Neural crest cell (in vitro differentiated cells): Measurements from ENCODE around the gene METRN. TPM values are rescaled to one million over a fixed set of nuclear protein-coding genes. Genes with fewer than 3 reads are reported as not detected.

Experiments used
- DNase-seq: peaks from one replicate; pipeline ENCODE4 v3.0.0; 2021; ENCODE audit warnings: low read depth, mixed read lengths, low spot score
- H3K27ac Mint-ChIP-seq: one replicate; pipeline ENCODE4 v1.8.0; 2021; ENCODE audit warnings: mild to moderate bottlenecking, mixed read lengths; ENCODE audit not compliant: unreplicated experiment
- H3K27me3 Mint-ChIP-seq: 2 replicates; pipeline ENCODE4 v1.8.0; 2021; ENCODE audit warnings: low read depth, mild to moderate bottlenecking, mixed read lengths
- H3K36me3 Mint-ChIP-seq: 2 replicates; pipeline ENCODE4 v1.8.0; 2021; ENCODE audit warnings: low read depth, mild to moderate bottlenecking, mixed read lengths
- H3K4me1 Mint-ChIP-seq: 2 replicates; pipeline ENCODE4 v1.8.0; 2021; ENCODE audit warnings: mixed read lengths
- H3K4me3 Mint-ChIP-seq: one replicate; pipeline ENCODE4 v1.8.0; 2021; ENCODE audit warnings: mild to moderate bottlenecking, mixed read lengths
- H3K9me3 Mint-ChIP-seq: 2 replicates; pipeline ENCODE4 v1.8.0; 2021; ENCODE audit warnings: mixed read lengths
- CTCF ChIP-seq: fragments of 200-600 bp; sonication (generic); conservative IDR thresholded peaks from 2 replicates; pipeline ENCODE4 v1.5.0; 2021; ENCODE audit warnings: antibody characterized with exemption, mild to moderate bottlenecking
- total RNA-seq: library from RNA; stranded (reverse); gene quantifications from 2 replicates; pipeline ENCODE4 v1.2.1, GENCODE V29; 2021

METRN gene
- total RNA-seq, 1 donor from 2014 or later, result 224 TPM

- no peak for DNase-seq
- Mint-ChIP-seq H3K9me3 (no peaks in the 10 kb centered on the region), H3K27me3 (peaks cover 78% of the 10 kb centered on the region), H3K36me3 (no peaks in the 10 kb centered on the region), H3K4me1 (peaks cover 17% of the 10 kb centered on the region), H3K4me3 (no peak overlapping the region), H3K27ac (no peak overlapping the region)
- TF ChIP-seq CTCF, result no peak
These were observed 21.6 kb upstream of the METRN start for GRCh38 chr16:693364-693763.

GRCh38 chr16:693766-694165, 21.2 kb upstream of the METRN start:
- no peak for TF ChIP-seq CTCF
- H3K4me1 Mint-ChIP-seq, result peaks cover 17% of the 10 kb centered on the region
- peaks cover 82% of the 10 kb centered on the region for H3K27me3 Mint-ChIP-seq
- DNase-seq, result no peak
- H3K9me3 Mint-ChIP-seq, result no peaks in the 10 kb centered on the region
- H3K4me3 Mint-ChIP-seq, result no peak overlapping the region
- no peak overlapping the region for H3K27ac Mint-ChIP-seq
- H3K36me3 Mint-ChIP-seq, result no peaks in the 10 kb centered on the region

- no peak for DNase-seq
- no peak for TF ChIP-seq CTCF
- Mint-ChIP-seq H3K9me3 (no peaks in the 10 kb centered on the region), H3K36me3 (no peaks in the 10 kb centered on the region), H3K27ac (no peak overlapping the region), H3K4me1 (peaks cover 16% of the 10 kb centered on the region), H3K4me3 (no peak overlapping the region), H3K27me3 (peaks cover 87% of the 10 kb centered on the region)
These were observed 20.6 kb upstream of the METRN start for GRCh38 chr16:694187-694862.

- no peak for DNase-seq
- no peak for TF ChIP-seq CTCF
- Mint-ChIP-seq H3K27ac (no peak overlapping the region), H3K4me3 (no peak overlapping the region), H3K9me3 (no peaks in the 10 kb centered on the region), H3K4me1 (peaks cover 10% of the 10 kb centered on the region), H3K27me3 (peaks cover 90% of the 10 kb centered on the region), H3K36me3 (no peaks in the 10 kb centered on the region)
These were observed 20.0 kb upstream of the METRN start for GRCh38 chr16:694863-695354.

GRCh38 chr16:695355-696089, 19.4 kb upstream of the METRN start:
- Mint-ChIP-seq H3K36me3 (no peaks in the 10 kb centered on the region), H3K27me3 (peaks cover 91% of the 10 kb centered on the region), H3K27ac (no peak overlapping the region), H3K4me1 (peaks cover 6% of the 10 kb centered on the region), H3K4me3 (no peak overlapping the region), H3K9me3 (no peaks in the 10 kb centered on the region)
- no peak for DNase-seq
- no peak for TF ChIP-seq CTCF
